Measurements from ENCODE around the gene AQP12B.

The AQP12B gene

GRCh38 chr2:240645801-240646175 lies 36.9 kb downstream of the AQP12B start:
- no peak for TF ChIP-seq CTCF (IDR thresholded peaks at IDR 0.05)

- no peak for TF ChIP-seq CTCF (IDR thresholded peaks at IDR 0.05)
Measured at GRCh38 chr2:240645346-240645745, 37.3 kb downstream of the AQP12B start.

- TF ChIP-seq CTCF (IDR thresholded peaks at IDR 0.05): no peak
Measured at GRCh38 chr2:240644859-240645301, 37.8 kb downstream of the AQP12B start.

- no peak for TF ChIP-seq CTCF (IDR thresholded peaks at IDR 0.05)
Measured at GRCh38 chr2:240644171-240644651, 38.5 kb downstream of the AQP12B start.

- TF ChIP-seq CTCF (IDR thresholded peaks at IDR 0.05): no peak
Measured at GRCh38 chr2:240643811-240644150, 38.9 kb downstream of the AQP12B start.

GRCh38 chr2:240643093-240643810 lies 39.4 kb downstream of the AQP12B start:
- no peak for TF ChIP-seq CTCF (IDR thresholded peaks at IDR 0.05)

GRCh38 chr2:240642806-240643092 lies 39.9 kb downstream of the AQP12B start:
- no peak for TF ChIP-seq CTCF (IDR thresholded peaks at IDR 0.05)

All from LNCAP (cell line).